Suprapubic skin (tissue), 4 donors: ENCODE data around the gene PRORP.

Experiments used
- EP300 ChIP-seq: sonication (generic); formaldehyde crosslinking; IDR thresholded peaks from one replicate; pipeline ENCODE4 v1.6.1; 2017; ENCODE audit warnings: antibody characterized with exemption
- POLR2A ChIP-seq, 2 donors: fragments of 450-650 bp; IDR thresholded peaks; one replicate each; pipeline ENCODE4 v1.6.1; 2017; ENCODE audit warnings: antibody characterized with exemption in 2 of 2, mild to moderate bottlenecking in 2 of 2, moderate library complexity in 2 of 2
- POLR2AphosphoS5 ChIP-seq, 3 donors: sonication (generic); formaldehyde crosslinking; IDR thresholded peaks; one replicate each; pipeline ENCODE4 v1.6.1; 2017; ENCODE audit warnings: antibody characterized with exemption in 3 of 3
- TF ChIP-seq, protein P1 (sequence below), 2 donors: fragments of 200-600 bp in 1 of 2; fragments of 450-650 bp in 1 of 2; sonication (generic) in 1 of 2; IDR thresholded peaks; one replicate each; pipeline ENCODE4 v1.5.1; 2016 to 2019; ENCODE audit warnings: antibody characterized with exemption in 2 of 2, mild to moderate bottlenecking in 1 of 2, moderate library complexity in 1 of 2

DNA sequence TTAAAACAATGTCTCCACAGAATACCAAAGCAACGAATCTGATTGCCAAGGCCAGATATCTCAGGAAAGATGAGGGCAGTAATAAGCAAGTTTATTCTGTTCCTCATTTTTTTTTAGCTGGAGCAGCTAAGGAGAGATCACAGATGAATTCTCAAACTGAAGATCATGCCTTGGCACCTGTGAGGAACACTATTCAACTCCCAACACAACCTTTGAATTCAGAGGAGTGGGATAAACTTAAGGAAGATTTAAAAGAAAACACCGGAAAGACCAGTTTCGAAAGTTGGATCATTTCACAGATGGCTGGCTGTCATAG, 994 bp downstream of the PRORP start:
- TF ChIP-seq, protein P1, sequence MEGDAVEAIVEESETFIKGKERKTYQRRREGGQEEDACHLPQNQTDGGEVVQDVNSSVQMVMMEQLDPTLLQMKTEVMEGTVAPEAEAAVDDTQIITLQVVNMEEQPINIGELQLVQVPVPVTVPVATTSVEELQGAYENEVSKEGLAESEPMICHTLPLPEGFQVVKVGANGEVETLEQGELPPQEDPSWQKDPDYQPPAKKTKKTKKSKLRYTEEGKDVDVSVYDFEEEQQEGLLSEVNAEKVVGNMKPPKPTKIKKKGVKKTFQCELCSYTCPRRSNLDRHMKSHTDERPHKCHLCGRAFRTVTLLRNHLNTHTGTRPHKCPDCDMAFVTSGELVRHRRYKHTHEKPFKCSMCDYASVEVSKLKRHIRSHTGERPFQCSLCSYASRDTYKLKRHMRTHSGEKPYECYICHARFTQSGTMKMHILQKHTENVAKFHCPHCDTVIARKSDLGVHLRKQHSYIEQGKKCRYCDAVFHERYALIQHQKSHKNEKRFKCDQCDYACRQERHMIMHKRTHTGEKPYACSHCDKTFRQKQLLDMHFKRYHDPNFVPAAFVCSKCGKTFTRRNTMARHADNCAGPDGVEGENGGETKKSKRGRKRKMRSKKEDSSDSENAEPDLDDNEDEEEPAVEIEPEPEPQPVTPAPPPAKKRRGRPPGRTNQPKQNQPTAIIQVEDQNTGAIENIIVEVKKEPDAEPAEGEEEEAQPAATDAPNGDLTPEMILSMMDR (IDR thresholded peaks at IDR 0.05), result no peak
- no peak for TF ChIP-seq POLR2AphosphoS5 (IDR thresholded peaks at IDR 0.05)
- no peak for TF ChIP-seq POLR2A (IDR thresholded peaks at IDR 0.05)
- no peak for TF ChIP-seq EP300
